K562 (cell line): ENCODE measurements around the gene HLA-DOA. TPM values are rescaled to one million over a fixed set of nuclear protein-coding genes. Genes with fewer than 3 reads are reported as not detected.
A peak's percentile ranks its signal among the peaks of the same experiment; 100 is the strongest.

Source experiments
- ATAC-seq: fragments of 200-7000 bp; cut with Tn5 transposase; 3 replicates; pipeline ENCODE4 v1.9.1; 2020; ENCODE audit warnings: moderate library complexity
- BruUV-seq: library from RNA; stranded (reverse); fragments of 400-500 nt; replicated peaks from 2 replicates; lab custom pipeline; 2021; lab: Mats Ljungman, UMichigan
- CTCF ChIA-PET: fragments of 300-600 bp; formaldehyde crosslinking; extraction: SDS; loops from one replicate; lab custom pipeline; 2021; ENCODE audit warnings: low intra/inter-chr PET ratio; lab: Yijun Ruan, JAX
- POLR2A ChIA-PET: fragments of 300-600, 350-650 bp; sonication (Branson Sonifier 250); formaldehyde crosslinking; extraction: SDS; loops from one replicate; lab custom pipeline; 2021; ENCODE audit warnings: antibody characterized with exemption, inconsistent platforms; lab: Yijun Ruan, JAX
- DNase-seq, 4 experiments: peaks; one replicate each; pipeline versions ENCODE4 v3.0.0 to v3.0.0-alpha.2; 2011 to 2018; ENCODE audit warnings: low spot score in 3 of 4, mixed read lengths in 3 of 4; ENCODE audit errors: extremely low read depth in 1 of 4
- FAIRE-seq: peaks from 2 replicates; lab custom pipeline; 2011; peaks lifted over from hg19 to GRCh38; lab: Jason Lieb, UNC
- H2AFZ ChIP-seq: 2 replicates; pipeline ENCODE4 v1.6.0; 2011; ENCODE audit warnings: low read depth, low read length, control low read depth, inconsistent platforms
- H3K27ac ChIP-seq: fragments of 200-600 bp; 3 replicates; pipeline ENCODE4 v1.8.0; 2011; ENCODE audit warnings: low read depth, mild to moderate bottlenecking, control low read depth, inconsistent platforms, low read length, moderate library complexity, mixed read lengths; ENCODE audit errors: extremely low read depth
- H3K27me3 ChIP-seq, 2 experiments: fragments of 300-600 bp in 1 of 2; 2 replicates in 1 of 2; 3 replicates in 1 of 2; pipeline versions ENCODE4 v1.6.0 to v1.8.0; 2011; ENCODE audit warnings: inconsistent platforms in 2 of 2, low read length in 2 of 2, mild to moderate bottlenecking in 1 of 2, mixed read lengths in 1 of 2, moderate library complexity in 1 of 2; ENCODE audit not compliant: control insufficient read depth in 2 of 2, insufficient read depth in 2 of 2
- H3K36me3 ChIP-seq: fragments of 300-600 bp; 3 replicates; pipeline ENCODE4 v1.8.0; 2011; ENCODE audit warnings: mild to moderate bottlenecking, low read length, inconsistent platforms; ENCODE audit not compliant: control insufficient read depth, insufficient read depth
- H3K4me1 ChIP-seq, 2 experiments: fragments of 200-600 bp in 1 of 2; replicated peaks in 1 of 2; 2 replicates in 1 of 2; 3 replicates in 1 of 2; pipeline versions ENCODE4 v1.5.1 to v1.8.0; 2011; ENCODE audit warnings: inconsistent platforms in 2 of 2, low read length in 2 of 2, mild to moderate bottlenecking in 1 of 2, mixed read lengths in 1 of 2, moderate library complexity in 1 of 2; ENCODE audit not compliant: control insufficient read depth in 2 of 2, insufficient read depth in 2 of 2
- H3K4me2 ChIP-seq: 2 replicates; pipeline ENCODE4 v1.6.1; 2011; ENCODE audit warnings: low read length, control low read depth, inconsistent platforms, mixed read lengths; ENCODE audit not compliant: insufficient read depth
- H3K4me3 ChIP-seq: fragments of 200-600 bp; sonication (generic), shearing (Covaris generic); 2 replicates; pipeline ENCODE4 v1.5.1; 2016; ENCODE audit warnings: control low read depth, inconsistent platforms
- H3K79me2 ChIP-seq: fragments of 200-600 bp; 3 replicates; pipeline ENCODE4 v1.8.0; 2011; ENCODE audit warnings: low read length, inconsistent platforms; ENCODE audit not compliant: control insufficient read depth, insufficient read depth
- H3K9ac ChIP-seq, 2 experiments: 2 replicates each; pipeline versions ENCODE4 v1.6.0 to v1.6.1; 2011; ENCODE audit warnings: low read depth in 2 of 2, low read length in 2 of 2, control low read depth in 1 of 2, inconsistent platforms in 1 of 2, mild to moderate bottlenecking in 1 of 2, mixed read lengths in 1 of 2; ENCODE audit not compliant: insufficient read depth in 1 of 2
- H3K9me1 ChIP-seq: one replicate; pipeline ENCODE4 v1.6.0; 2011; ENCODE audit warnings: inconsistent platforms, mild to moderate bottlenecking, low read length, moderate library complexity; ENCODE audit not compliant: control insufficient read depth, insufficient read depth
- H3K9me3 ChIP-seq: replicated peaks from 2 replicates; pipeline ENCODE4 v1.5.1; 2011; ENCODE audit warnings: low read depth, low read length, inconsistent platforms; ENCODE audit not compliant: control insufficient read depth, insufficient read depth
- H4K20me1 ChIP-seq: replicated peaks from 2 replicates; pipeline ENCODE4 v1.6.1; 2011; ENCODE audit warnings: low read length, inconsistent platforms, mixed read lengths; ENCODE audit not compliant: control insufficient read depth, insufficient read depth
- CBFA2T2 ChIP-seq: fragments of 450-650 bp; conservative IDR thresholded peaks from 2 replicates; pipeline ENCODE4 v1.6.1; 2017; ENCODE audit warnings: mild to moderate bottlenecking
- CREB5 ChIP-seq: fragments of 250-450 bp; sonication (Bioruptor Pico); IDR thresholded peaks from 2 replicates; pipeline ENCODE4 v1.5.0; 2020; ENCODE audit warnings: mild to moderate bottlenecking
- POLR3G ChIP-seq: IDR thresholded peaks from 2 replicates; pipeline ENCODE4 v1.6.1; 2011; ENCODE audit not compliant: insufficient read length, insufficient replicate concordance; ENCODE audit errors: extremely low read depth
- SPI1 ChIP-seq: IDR thresholded peaks from 2 replicates; pipeline ENCODE4 v1.6.1; 2011; ENCODE audit warnings: low read depth, low read length, control low read depth, borderline replicate concordance
- ZKSCAN1 ChIP-seq: fragments of 150-350 bp; IDR thresholded peaks from 2 replicates; pipeline ENCODE4 v1.6.1; 2016; ENCODE audit warnings: low read depth, low read length
- WGBS: fragments of 100-300 bp; shearing (Covaris generic); methylation state at CpG from one replicate; pipeline ENCODE4 v1.1.6; 2016; ENCODE audit warnings: low coverage, mixed read lengths; ENCODE audit not compliant: insufficient coverage; ENCODE audit errors: missing lambda C conversion rate; 5-methylcytosine and 5-hydroxymethylcytosine counted together
- in situ Hi-C: fragments of 300-500 bp; cut with MboI; formaldehyde crosslinking; loops from 4 replicates; pipeline ENCODE4 v1.15.0; 2018; ENCODE audit warnings: inconsistent platforms, mixed read lengths
- intact Hi-C: fragments of 100-400 bp; cut with micrococcal nuclease; formaldehyde crosslinking; loops from 2 replicates; pipeline ENCODE4 v1.14.2; 2022
- polyA plus RNA-seq, 8 experiments: library from polyadenylated mRNA; depleted of rRNA in 4 of 8; stranded (reverse) in 5 of 8; unstranded in 3 of 8; fragments of >200 nt; fragmentation: Nextera tagmentation in 2 of 8; fragmentation: Illumina TruSeq in 1 of 8; extraction: Ambion mirVana in 2 of 8; extraction: Trizol in 1 of 8; gene quantifications; 2 replicates each; pipeline versions ENCODE4 v1.2.1 to v1.2.3, GENCODE V29; 2011 to 2014; ENCODE audit warnings: inconsistent platforms in 1 of 8, missing spikeins in 1 of 8
- total RNA-seq, 7 experiments: library from RNA; depleted of rRNA in 6 of 7; stranded (reverse); fragments of >200 nt in 6 of 7; fragmentation: Illumina TruSeq in 2 of 7; extraction: Trizol in 2 of 7; gene quantifications; 2 replicates each; pipeline versions ENCODE4 v1.2.1 to v1.2.3, GENCODE V29; 2011 to 2021; ENCODE audit warnings: low replicate concordance in 1 of 7
- TF ChIP-seq, protein P1 (sequence below): fragments of 450-650 bp; formaldehyde crosslinking; conservative IDR thresholded peaks from 2 replicates; pipeline ENCODE4 v1.4.0; 2022; ENCODE audit warnings: mild to moderate bottlenecking, missing genetic modification characterization
- TF ChIP-seq, protein P2 (sequence below): IDR thresholded peaks from 3 replicates; pipeline ENCODE4 v1.6.1; 2011; ENCODE audit warnings: borderline replicate concordance, mild to moderate bottlenecking, moderate library complexity; ENCODE audit not compliant: insufficient read length; ENCODE audit errors: extremely low read depth

The HLA-DOA gene
- total and polyA plus RNA-seq, 9 of the 15 experiments (the other 6 are each of a cell fraction or from before 2014, with no cell fraction given): 0.07 TPM; not detected in 8

DNA sequence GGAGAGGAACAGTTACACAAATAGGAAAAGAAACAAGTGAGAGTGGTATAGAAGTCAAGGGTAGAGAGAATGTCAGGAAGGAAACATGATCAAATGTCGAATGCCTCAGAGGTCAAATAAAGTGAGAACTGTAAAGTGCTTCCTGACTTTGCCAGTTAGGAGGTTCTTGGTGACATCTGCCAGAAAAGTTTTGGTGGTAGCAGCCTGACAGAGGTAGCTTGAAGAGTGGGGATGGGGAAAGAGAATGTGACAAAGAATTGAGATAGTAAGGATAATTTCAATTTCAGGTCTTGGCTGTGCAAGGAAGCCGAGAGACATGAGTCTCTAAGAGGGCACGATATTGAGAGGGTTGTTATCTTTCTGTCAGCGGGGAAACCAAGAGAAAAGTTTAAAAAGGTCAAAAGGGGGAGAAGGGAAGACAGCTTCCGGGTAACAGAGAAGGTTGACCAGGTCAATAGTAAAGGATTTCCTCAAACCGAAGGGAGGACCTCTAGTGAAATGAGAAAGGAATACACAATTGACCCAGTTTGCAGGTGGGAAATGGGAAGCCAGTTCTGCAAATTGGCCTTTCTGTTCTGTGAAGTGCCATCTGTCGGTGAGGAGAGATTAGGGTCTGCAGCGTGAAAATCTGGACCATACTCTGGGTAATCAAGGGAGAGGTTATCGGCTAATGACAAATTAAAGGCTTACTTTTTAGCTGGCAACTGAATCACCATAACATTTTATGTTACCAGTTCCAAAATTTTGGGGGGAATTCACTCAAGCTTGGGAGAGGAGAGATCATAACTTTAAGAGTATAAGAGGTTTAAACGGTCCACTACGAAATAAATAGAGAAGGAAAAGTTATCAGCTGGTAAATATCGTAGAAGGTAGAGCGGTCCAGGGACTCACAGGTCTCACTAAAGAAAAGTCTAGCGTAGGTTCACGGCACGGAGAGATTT, 42.0 kb downstream of the HLA-DOA start:
- peak overlapping the region; percentile 93 for H3K4me2 ChIP-seq
- peak overlapping the region; percentile 99 for H3K27ac ChIP-seq
- H2AFZ ChIP-seq: peak overlapping the region; percentile 97
- ATAC-seq (peak; percentile 1), FAIRE-seq (peak; percentile 87), DNase-seq (peak; percentile 47 to 90 (median 59))
- peak overlapping the region; percentile 70 for H3K4me3 ChIP-seq
- no peaks in the 10 kb centered on the region for H3K27me3 ChIP-seq
- intact Hi-C loops: loop anchor here (1.0 kb wide), 1 partner anchor 34 kb away; no protein-coding TSS in a partner anchor
- H3K9ac ChIP-seq: peak overlapping the region; percentile 99 to 100
- POLR2A ChIA-PET: interaction anchor here (0.6 to 13.4 kb wide), 7 partner anchors 14 to 1152 kb away, joined by 3 to 384 read pairs (median 4); partner anchors contain the start of genes HLA-DMA, HSPA1A, HSPA1L and RPS18
- WGBS: 1% methylated on average over 16 of the region's 16 CpGs
- in situ Hi-C loops: loop anchor here (25.0 kb wide), 1 partner anchor 1430 kb away; the partner anchor contains the start of genes ATP6V1G2, DDX39B, MCCD1 and NFKBIL1
- peaks cover 20 to 21% of the 10 kb centered on the region in 2 experiments for H3K4me1 ChIP-seq
- peaks cover 9% of the 10 kb centered on the region; the same call in 2 of the 3 replicates for H3K36me3 ChIP-seq
- H4K20me1 ChIP-seq: peaks cover 3% of the 10 kb centered on the region
- BruUV-seq: no TSS peak
- H3K79me2 ChIP-seq: peaks cover 60% of the 10 kb centered on the region
- H3K9me3 ChIP-seq: no peaks in the 10 kb centered on the region
- no peaks in the 10 kb centered on the region for H3K9me1 ChIP-seq
- CTCF ChIA-PET: interaction anchor here (0.6 to 1.2 kb wide), 5 partner anchors 33 to 141 kb away, joined by 3 to 5 read pairs (median 4); no protein-coding TSS in a partner anchor
- TF ChIP-seq POLR3G: no peak
- no peak for TF ChIP-seq CREB5 (CRISPR knock-in tag)
- TF ChIP-seq, protein P1, sequence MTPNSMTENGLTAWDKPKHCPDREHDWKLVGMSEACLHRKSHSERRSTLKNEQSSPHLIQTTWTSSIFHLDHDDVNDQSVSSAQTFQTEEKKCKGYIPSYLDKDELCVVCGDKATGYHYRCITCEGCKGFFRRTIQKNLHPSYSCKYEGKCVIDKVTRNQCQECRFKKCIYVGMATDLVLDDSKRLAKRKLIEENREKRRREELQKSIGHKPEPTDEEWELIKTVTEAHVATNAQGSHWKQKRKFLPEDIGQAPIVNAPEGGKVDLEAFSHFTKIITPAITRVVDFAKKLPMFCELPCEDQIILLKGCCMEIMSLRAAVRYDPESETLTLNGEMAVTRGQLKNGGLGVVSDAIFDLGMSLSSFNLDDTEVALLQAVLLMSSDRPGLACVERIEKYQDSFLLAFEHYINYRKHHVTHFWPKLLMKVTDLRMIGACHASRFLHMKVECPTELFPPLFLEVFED (CRISPR knock-in tag): 0 out of 2 replicates have a peak, but pooled peaks have one; percentile 66
- TF ChIP-seq CBFA2T2: no peak; the same call in 1 of the 2 replicates
- TF ChIP-seq SPI1: peak; percentile 93
- TF ChIP-seq ZKSCAN1: no peak
- TF ChIP-seq, protein P2, sequence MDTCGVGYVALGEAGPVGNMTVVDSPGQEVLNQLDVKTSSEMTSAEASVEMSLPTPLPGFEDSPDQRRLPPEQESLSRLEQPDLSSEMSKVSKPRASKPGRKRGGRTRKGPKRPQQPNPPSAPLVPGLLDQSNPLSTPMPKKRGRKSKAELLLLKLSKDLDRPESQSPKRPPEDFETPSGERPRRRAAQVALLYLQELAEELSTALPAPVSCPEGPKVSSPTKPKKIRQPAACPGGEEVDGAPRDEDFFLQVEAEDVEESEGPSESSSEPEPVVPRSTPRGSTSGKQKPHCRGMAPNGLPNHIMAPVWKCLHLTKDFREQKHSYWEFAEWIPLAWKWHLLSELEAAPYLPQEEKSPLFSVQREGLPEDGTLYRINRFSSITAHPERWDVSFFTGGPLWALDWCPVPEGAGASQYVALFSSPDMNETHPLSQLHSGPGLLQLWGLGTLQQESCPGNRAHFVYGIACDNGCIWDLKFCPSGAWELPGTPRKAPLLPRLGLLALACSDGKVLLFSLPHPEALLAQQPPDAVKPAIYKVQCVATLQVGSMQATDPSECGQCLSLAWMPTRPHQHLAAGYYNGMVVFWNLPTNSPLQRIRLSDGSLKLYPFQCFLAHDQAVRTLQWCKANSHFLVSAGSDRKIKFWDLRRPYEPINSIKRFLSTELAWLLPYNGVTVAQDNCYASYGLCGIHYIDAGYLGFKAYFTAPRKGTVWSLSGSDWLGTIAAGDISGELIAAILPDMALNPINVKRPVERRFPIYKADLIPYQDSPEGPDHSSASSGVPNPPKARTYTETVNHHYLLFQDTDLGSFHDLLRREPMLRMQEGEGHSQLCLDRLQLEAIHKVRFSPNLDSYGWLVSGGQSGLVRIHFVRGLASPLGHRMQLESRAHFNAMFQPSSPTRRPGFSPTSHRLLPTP: no peak
